Measurements from ENCODE around the gene BAD. TPM values are rescaled to one million over a fixed set of nuclear protein-coding genes. Genes with fewer than 3 reads are reported as not detected.

Gene BAD
- total RNA-seq, 1 experiment from 2014 or later, result 67.4 TPM

GRCh38 chr11:64235437-64236161, 48.9 kb downstream of the BAD start:
- POLR2A ChIA-PET, result interaction anchor here (0.6 to 1.7 kb wide), 7 partner anchors 9 to 554 kb away, joined by 3 to 5 read pairs (median 4); partner anchors contain the start of genes NUDT22, RTN3 and TRPT1
- Mint-ChIP-seq H3K4me1 (ENCODE audit: insufficient read depth, unreplicated experiment) (peaks cover 26% of the 10 kb centered on the region), H3K27ac (ENCODE audit: low read depth, unreplicated experiment) (no peak overlapping the region), H3K36me3 (ENCODE audit: insufficient read depth, unreplicated experiment) (peaks cover 35% of the 10 kb centered on the region), H3K9me3 (ENCODE audit: unreplicated experiment) (no peaks in the 10 kb centered on the region), H3K4me3 (ENCODE audit: unreplicated experiment) (peak overlapping the region; percentile 73), H3K27me3 (ENCODE audit: insufficient read depth, unreplicated experiment) (no peaks in the 10 kb centered on the region)
- no peak for DNase-seq (ENCODE audit: unreplicated experiment)
- intact Hi-C loops (cut with micrococcal nuclease), result no loop called here
- no peak for TF ChIP-seq CTCF (IDR thresholded peaks at IDR 0.05; ENCODE audit: unreplicated experiment)
- CTCF ChIA-PET, result interaction anchor here (0.5 to 1.6 kb wide), 6 partner anchors 10 to 108 kb away, joined by 3 to 5 read pairs (median 3); partner anchors contain the start of gene TRMT112
- BruUV-seq (replicated peaks), result no TSS peak

- ChIA-PET CTCF (interaction anchor here (0.9 to 1.1 kb wide), 3 partner anchors 11 to 97 kb away, joined by 3 to 5 read pairs (median 3); partner anchors contain the start of gene TRMT112), POLR2A (interaction anchor here (0.5 to 11.9 kb wide), 8 partner anchors 9 to 553 kb away, joined by 3 to 122 read pairs (median 4); partner anchors contain the start of genes BAD, FKBP2, NUDT22 and PPP1R14B)
- DNase-seq (ENCODE audit: unreplicated experiment), result peak; percentile 34
- Mint-ChIP-seq H3K27me3 (ENCODE audit: insufficient read depth, unreplicated experiment) (no peaks in the 10 kb centered on the region), H3K9me3 (ENCODE audit: unreplicated experiment) (no peaks in the 10 kb centered on the region), H3K27ac (ENCODE audit: low read depth, unreplicated experiment) (no peak overlapping the region), H3K4me3 (ENCODE audit: unreplicated experiment) (peak overlapping the region; percentile 73), H3K4me1 (ENCODE audit: insufficient read depth, unreplicated experiment) (peaks cover 19% of the 10 kb centered on the region), H3K36me3 (ENCODE audit: insufficient read depth, unreplicated experiment) (peaks cover 29% of the 10 kb centered on the region)
- no TSS peak for BruUV-seq (replicated peaks)
- intact Hi-C loops (cut with micrococcal nuclease), result no loop called here
- no peak for TF ChIP-seq CTCF (IDR thresholded peaks at IDR 0.05; ENCODE audit: unreplicated experiment)
Measured at GRCh38 chr11:64234647-64235379, 49.7 kb downstream of the BAD start.

- peak within 1 kb of the TSS; percentile 19 for H3K27ac Mint-ChIP-seq (ENCODE audit: low read depth, unreplicated experiment)
- H3K36me3 Mint-ChIP-seq (ENCODE audit: insufficient read depth, unreplicated experiment), result peaks cover 25% of the 10 kb centered on the region
- peaks cover 17% of the 10 kb centered on the region for H3K4me1 Mint-ChIP-seq (ENCODE audit: insufficient read depth, unreplicated experiment)
- H3K4me3 Mint-ChIP-seq (ENCODE audit: unreplicated experiment), result peak within 1 kb of the TSS; percentile 73
- intact Hi-C loops (cut with micrococcal nuclease), result no loop called here
- CTCF ChIA-PET, result interaction anchor here (0.8 to 1.7 kb wide), 2 partner anchors 36 to 70 kb away, joined by 3 to 7 read pairs; no protein-coding TSS in a partner anchor
- no TSS peak for BruUV-seq (replicated peaks)
- peak; percentile 58 for DNase-seq (ENCODE audit: unreplicated experiment)
- no peak for TF ChIP-seq CTCF (IDR thresholded peaks at IDR 0.05; ENCODE audit: unreplicated experiment)
- H3K27me3 Mint-ChIP-seq (ENCODE audit: insufficient read depth, unreplicated experiment), result no peaks in the 10 kb centered on the region
- POLR2A ChIA-PET, result interaction anchor here (11.9 kb wide), 1 partner anchor 10 kb away, joined by 122 read pairs; the partner anchor contains the start of genes FKBP2 and PPP1R14B
- H3K9me3 Mint-ChIP-seq (ENCODE audit: unreplicated experiment), result no peaks in the 10 kb centered on the region
Measured at GRCh38 chr11:64233913-64234586, 50.4 kb downstream of the BAD start, which contains the start of gene VEGFB. Gene VEGFB, plus strand, starts transcription at chr11:64234584. Its CDS starts 250 bp downstream, at chr11:64234834.
